ENCODE results near the gene IGSF22. TPM values are rescaled to one million over a fixed set of nuclear protein-coding genes. Genes with fewer than 3 reads are reported as not detected.

Gene IGSF22
- total RNA-seq, result 1 to 10 TPM in 1 of 5 donors, under 1 TPM in 1, not detected in 3; 0.18 to 8.3 TPM
- polyA plus RNA-seq, result under 1 TPM in 2 of 3 donors, not detected in 1; 0.37 to 0.75 TPM
- long read RNA-seq, donor 1, result 0 reads
- long read RNA-seq, donor 2, result 0 reads
- long read RNA-seq, donor 3, result 0 reads
- long read RNA-seq, donor 4, result 0 reads
- long read RNA-seq, donor 5, result 0 reads
- long read RNA-seq, donor 6, result 0 reads
- long read RNA-seq, donor 7, result 0 reads
- long read RNA-seq, donor 8, result 0 reads
- long read RNA-seq, donor 9, result 0 reads
- long read RNA-seq, donor 10, result 0 reads

DNA sequence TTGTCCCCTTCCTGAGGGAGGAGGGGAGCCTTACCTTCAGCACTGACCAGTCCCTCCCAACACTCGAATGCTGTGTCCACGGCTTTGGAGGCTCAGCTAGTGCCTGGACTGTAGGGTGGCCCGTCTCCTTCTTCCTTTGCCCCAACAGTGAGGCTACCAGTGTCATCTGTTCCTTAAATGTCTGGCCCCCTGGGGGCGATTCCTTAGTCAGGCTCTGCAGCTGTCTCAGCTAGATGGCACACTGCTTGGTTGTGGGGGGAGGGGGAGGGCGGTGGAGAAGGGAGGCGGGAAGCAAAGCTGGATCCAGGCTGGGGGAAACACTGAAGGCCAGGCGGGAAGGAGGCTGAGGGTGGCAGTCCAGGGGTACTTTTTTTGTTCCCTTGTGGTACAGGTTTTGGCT is at the start of gene IGSF22:
Gene IGSF22 (minus strand): TSS at position 149 of the 400 bp plus-strand sequence. CDS start 1,952 bp downstream, outside the sequence.
- intact Hi-C loops (cut with DNase I; ENCODE audit: low total_unique reads), result no loop called here

DNA sequence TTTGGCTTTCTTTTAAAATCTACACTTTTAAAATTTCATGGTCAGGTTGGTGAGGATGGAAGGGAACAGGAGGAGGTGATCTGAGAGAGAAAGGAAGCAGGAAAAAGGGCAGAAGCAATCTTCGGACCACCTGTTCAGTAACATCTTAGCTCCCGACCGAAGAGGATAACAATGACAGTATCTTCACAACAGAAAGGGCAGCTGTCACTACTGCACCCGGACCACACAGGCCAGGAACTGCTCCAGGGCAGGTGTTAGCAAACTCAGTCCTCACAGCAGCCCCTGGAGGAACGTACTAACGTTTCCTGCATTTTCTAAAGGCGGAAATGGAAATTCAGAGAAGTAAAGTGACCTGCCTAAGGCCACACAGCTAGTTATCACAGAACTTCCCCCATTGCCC is 48.8 kb upstream of the IGSF22 start:
- WGBS, 5 donors, result 76 to 83% (median 79%) methylated on average over 7 of the region's 7 CpGs
- H3K27me3 ChIP-seq, result peaks cover 0 to 29% (median 0%) of the 10 kb centered on the region in 3 donors
- H3K27ac ChIP-seq, result no peak overlapping the region
- intact Hi-C loops (cut with DNase I; ENCODE audit: low total_unique reads), result no loop called here
- TF ChIP-seq, protein P1, sequence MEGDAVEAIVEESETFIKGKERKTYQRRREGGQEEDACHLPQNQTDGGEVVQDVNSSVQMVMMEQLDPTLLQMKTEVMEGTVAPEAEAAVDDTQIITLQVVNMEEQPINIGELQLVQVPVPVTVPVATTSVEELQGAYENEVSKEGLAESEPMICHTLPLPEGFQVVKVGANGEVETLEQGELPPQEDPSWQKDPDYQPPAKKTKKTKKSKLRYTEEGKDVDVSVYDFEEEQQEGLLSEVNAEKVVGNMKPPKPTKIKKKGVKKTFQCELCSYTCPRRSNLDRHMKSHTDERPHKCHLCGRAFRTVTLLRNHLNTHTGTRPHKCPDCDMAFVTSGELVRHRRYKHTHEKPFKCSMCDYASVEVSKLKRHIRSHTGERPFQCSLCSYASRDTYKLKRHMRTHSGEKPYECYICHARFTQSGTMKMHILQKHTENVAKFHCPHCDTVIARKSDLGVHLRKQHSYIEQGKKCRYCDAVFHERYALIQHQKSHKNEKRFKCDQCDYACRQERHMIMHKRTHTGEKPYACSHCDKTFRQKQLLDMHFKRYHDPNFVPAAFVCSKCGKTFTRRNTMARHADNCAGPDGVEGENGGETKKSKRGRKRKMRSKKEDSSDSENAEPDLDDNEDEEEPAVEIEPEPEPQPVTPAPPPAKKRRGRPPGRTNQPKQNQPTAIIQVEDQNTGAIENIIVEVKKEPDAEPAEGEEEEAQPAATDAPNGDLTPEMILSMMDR (IDR thresholded peaks at IDR 0.05), result no peak
- no peak for TF ChIP-seq POLR2AphosphoS5 (IDR thresholded peaks at IDR 0.05)
- TF ChIP-seq EP300 (IDR thresholded peaks at IDR 0.05), result no peak
- TF ChIP-seq POLR2A (IDR thresholded peaks at IDR 0.05), result no peak
- H3K4me3 ChIP-seq, result no peak overlapping the region
- no peaks in the 10 kb centered on the region for H3K4me1 ChIP-seq
- H3K9me3 ChIP-seq, result no peaks in the 10 kb centered on the region
- DNase-seq, result no peak
- H3K36me3 ChIP-seq, result no peaks in the 10 kb centered on the region

More for the DNA sequence above, at the start of gene IGSF22:
- Histone ChIP-seq H3K9me3 (no peaks in the 10 kb centered on the region), H3K4me3 (no peak within 1 kb of the TSS), H3K36me3 (no peaks in the 10 kb centered on the region), H3K27ac (no peak within 1 kb of the TSS), H3K27me3 (peaks cover 0 to 2% (median 0%) of the 10 kb centered on the region in 3 donors), H3K4me1 (peaks cover 0 to 18% (median 16%) of the 10 kb centered on the region in 4 donors)
- no peak for DNase-seq
- WGBS, 5 donors, result 68 to 75% (median 71%) methylated on average over 6 to 7 of the region's 7 CpGs
- no peak for TF ChIP-seq POLR2A (IDR thresholded peaks at IDR 0.05)
- TF ChIP-seq EP300 (IDR thresholded peaks at IDR 0.05), result no peak
- no peak for TF ChIP-seq POLR2AphosphoS5 (IDR thresholded peaks at IDR 0.05)
- TF ChIP-seq, protein P1 (IDR thresholded peaks at IDR 0.05), result no peak

DNA sequence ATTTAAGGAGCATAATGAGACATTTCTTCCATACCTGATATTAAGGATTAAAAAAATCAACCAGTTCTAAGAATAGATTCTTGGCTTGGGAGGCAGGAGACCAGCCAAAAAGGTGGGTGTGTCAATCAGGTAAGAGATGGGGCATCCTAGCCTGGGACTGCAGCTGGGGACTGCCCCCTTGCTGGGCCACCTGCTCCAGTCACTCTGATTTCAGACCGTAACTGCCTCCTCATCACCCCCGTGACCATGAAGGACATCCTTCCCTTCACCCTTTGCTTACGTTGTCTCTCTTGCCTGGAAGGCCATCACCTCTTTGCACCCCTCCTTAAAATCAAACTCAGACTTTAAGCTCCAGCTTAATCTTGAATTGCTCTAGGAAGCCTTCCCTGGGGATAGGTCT is 47.7 kb upstream of the IGSF22 start:
- 69 to 86% (median 83%) methylated on average over 3 of the region's 3 CpGs for whole genome bisulfite sequencing, 5 donors
- intact Hi-C loops (cut with DNase I; ENCODE audit: low total_unique reads), result no loop called here

DNA sequence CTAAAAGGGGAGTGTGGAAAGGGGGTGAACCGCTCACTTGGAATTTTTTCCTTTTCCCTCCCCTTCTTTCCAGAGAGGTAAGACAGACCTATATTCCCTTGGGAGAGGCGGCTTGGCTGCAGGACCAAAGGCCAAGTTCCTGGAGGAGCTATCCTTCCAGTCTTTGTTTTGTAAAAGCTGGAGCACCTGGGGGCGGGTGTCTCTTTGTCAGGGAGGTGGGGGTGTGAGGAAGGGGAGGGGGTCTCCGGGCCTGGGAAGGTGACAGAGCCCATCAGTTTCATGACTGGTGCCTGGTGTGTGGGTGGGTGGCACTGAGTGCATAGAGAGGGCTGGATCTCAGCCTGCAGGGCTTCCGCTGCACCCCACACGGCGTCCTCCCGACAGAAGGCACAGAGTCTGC is 47.1 kb upstream of the IGSF22 start:
- TF ChIP-seq, protein P1 (IDR thresholded peaks at IDR 0.05), result no peak
- no peak for TF ChIP-seq EP300 (IDR thresholded peaks at IDR 0.05)

More for the DNA sequence above, 47.7 kb upstream of the IGSF22 start:
- no peak for DNase-seq
- peaks cover 0 to 29% (median 0%) of the 10 kb centered on the region in 3 donors for H3K27me3 ChIP-seq
- H3K4me3 ChIP-seq, result no peak overlapping the region
- no peaks in the 10 kb centered on the region for H3K4me1 ChIP-seq
- H3K9me3 ChIP-seq, result no peaks in the 10 kb centered on the region
- H3K27ac ChIP-seq, result no peak overlapping the region
- H3K36me3 ChIP-seq, result no peaks in the 10 kb centered on the region
- TF ChIP-seq POLR2AphosphoS5 (IDR thresholded peaks at IDR 0.05) (no peak), EP300 (IDR thresholded peaks at IDR 0.05) (no peak), POLR2A (IDR thresholded peaks at IDR 0.05) (no peak)
- TF ChIP-seq, protein P1 (IDR thresholded peaks at IDR 0.05), result no peak

More for the DNA sequence above, 47.1 kb upstream of the IGSF22 start:
- no peak overlapping the region for H3K27ac ChIP-seq
- H3K36me3 ChIP-seq, result no peaks in the 10 kb centered on the region
- H3K4me1 ChIP-seq, result no peaks in the 10 kb centered on the region
- WGBS, 5 donors, result 56 to 72% (median 69%) methylated on average over 5 to 8 of the region's 8 CpGs
- DNase-seq, result no peak
- H3K9me3 ChIP-seq, result no peaks in the 10 kb centered on the region
- H3K4me3 ChIP-seq, result no peak overlapping the region
- intact Hi-C loops (cut with DNase I; ENCODE audit: low total_unique reads), result no loop called here
- peaks cover 0 to 29% (median 0%) of the 10 kb centered on the region in 3 donors for H3K27me3 ChIP-seq

All from stomach (tissue), 19 donors.